Panc1 (cell line): ENCODE measurements around the gene SNTB2. TPM values are rescaled to one million over a fixed set of nuclear protein-coding genes. Genes with fewer than 3 reads are reported as not detected.

ENCODE experiments used
- ATAC-seq: fragments of 200-7000 bp; cut with Tn5 transposase; 2 replicates; pipeline ENCODE4 v1.9.1; 2020; ENCODE audit warnings: mild to moderate bottlenecking, moderate library complexity
- BruUV-seq: library from RNA; stranded (reverse); fragments of 400-500 nt; replicated peaks from 2 replicates; lab custom pipeline; 2021; lab: Mats Ljungman, UMichigan
- CTCF ChIA-PET: fragments of 300-600 bp; sonication (Branson Sonifier 250); formaldehyde crosslinking; loops from one replicate; lab custom pipeline; 2022; ENCODE audit warnings: antibody characterized with exemption; lab: Charles Lee
- POLR2A ChIA-PET: fragments of 300-600 bp; sonication (Branson Sonifier 250); formaldehyde crosslinking; loops from one replicate; lab custom pipeline; 2022; ENCODE audit warnings: antibody characterized with exemption; lab: Charles Lee
- DNase-seq: peaks from one replicate; pipeline ENCODE4 v3.0.0-alpha.2; 2010; ENCODE audit warnings: low read depth, low spot score
- H3K27ac ChIP-seq: 2 replicates; pipeline ENCODE4 v1.5.1; 2011; ENCODE audit warnings: mild to moderate bottlenecking, low read length, inconsistent platforms
- H3K27me3 ChIP-seq: fragments of 200-500 bp; sonication (Bioruptor generic); 2 replicates; pipeline ENCODE4 v1.6.0; 2014; ENCODE audit warnings: low read length, inconsistent platforms; ENCODE audit not compliant: control insufficient read depth, insufficient read depth
- H3K36me3 ChIP-seq: fragments of 200-500 bp; sonication (Bioruptor generic); 2 replicates; pipeline ENCODE4 v1.5.1; 2014; ENCODE audit warnings: inconsistent platforms, mild to moderate bottlenecking, low read length, moderate library complexity; ENCODE audit not compliant: control insufficient read depth, insufficient read depth
- H3K4me1 ChIP-seq: 2 replicates; pipeline ENCODE4 v1.5.1; 2011; ENCODE audit warnings: inconsistent platforms, mild to moderate bottlenecking, low read length, moderate library complexity; ENCODE audit not compliant: control insufficient read depth, insufficient read depth
- H3K4me3 ChIP-seq, 2 experiments: 2 replicates each; pipeline ENCODE4 v1.5.1; 2011 to 2012; ENCODE audit warnings: low read depth in 2 of 2, low read length in 2 of 2, mild to moderate bottlenecking in 2 of 2, inconsistent platforms in 1 of 2, moderate library complexity in 1 of 2
- H3K9me3 ChIP-seq: fragments of 200-500 bp; sonication (Bioruptor generic); 2 replicates; pipeline ENCODE4 v1.5.1; 2014; ENCODE audit warnings: low read depth, mild to moderate bottlenecking, inconsistent platforms, low read length, moderate library complexity; ENCODE audit not compliant: control insufficient read depth, insufficient read depth
- POLR2AphosphoS5 ChIP-seq: IDR thresholded peaks from 2 replicates; pipeline ENCODE4 v1.6.1; 2012; ENCODE audit warnings: mild to moderate bottlenecking, low read depth, low read length, moderate library complexity
- SIN3A ChIP-seq: IDR thresholded peaks from 2 replicates; pipeline ENCODE4 v1.6.1; 2012; ENCODE audit warnings: low read depth, mild to moderate bottlenecking, low read length, moderate library complexity, borderline replicate concordance; ENCODE audit not compliant: insufficient read depth
- TCF7L2 ChIP-seq: IDR thresholded peaks from 2 replicates; pipeline ENCODE4 v1.6.1; 2011; ENCODE audit warnings: mild to moderate bottlenecking, low read depth, low read length, inconsistent platforms
- in situ Hi-C: cut with HindIII; loops from 2 replicates; pipeline ENCODE4 v1.10.0; 2016; ENCODE audit warnings: low sequenced_read_pairs, low pct_unique_long_range_greater_than_20kb
- intact Hi-C: fragments of 100-400 bp; cut with micrococcal nuclease; formaldehyde crosslinking; loops from one replicate; pipeline ENCODE4 v1.10.0; 2022; ENCODE audit not compliant: unreplicated experiment
- total RNA-seq: library from RNA; stranded (reverse); gene quantifications from one replicate; pipeline ENCODE4 v1.2.1, GENCODE V29; 2021; ENCODE audit not compliant: unreplicated experiment
- TF ChIP-seq, protein P1 (sequence below): fragments of 450-650 bp; IDR thresholded peaks from 2 replicates; pipeline ENCODE4 v1.5.1; 2017; ENCODE audit warnings: mild to moderate bottlenecking
- TF ChIP-seq, protein P2 (sequence below), 2 experiments: IDR thresholded peaks; 2 replicates each; pipeline ENCODE4 v1.6.1; 2011 to 2012; ENCODE audit warnings: low read depth in 2 of 2, control low read depth in 1 of 2, low read length in 1 of 2, mild to moderate bottlenecking in 1 of 2, moderate library complexity in 1 of 2; ENCODE audit not compliant: insufficient read depth in 1 of 2

The SNTB2 gene
- total RNA-seq, 1 experiment from 2014 or later, result 40.8 TPM

DNA sequence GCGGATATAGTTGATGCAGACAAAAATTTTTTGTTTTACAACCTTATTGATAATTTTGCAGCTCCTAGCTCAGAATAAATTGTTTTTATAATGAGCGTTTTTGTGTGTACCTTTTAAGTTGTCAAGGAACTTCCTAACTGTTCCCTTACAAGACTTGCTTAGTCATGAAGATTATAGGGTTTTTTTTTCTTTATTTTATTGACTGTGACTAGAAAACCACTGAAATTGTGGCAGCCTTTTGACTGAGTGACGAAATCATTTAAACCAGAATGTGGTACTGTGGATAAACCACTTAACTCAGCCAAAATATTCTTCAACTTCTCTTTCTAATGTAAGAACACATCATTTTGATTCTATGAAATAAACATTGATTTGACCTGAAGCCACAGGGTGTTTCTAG is 83.4 kb downstream of the SNTB2 start:
- no peaks in the 10 kb centered on the region for H3K9me3 ChIP-seq
- no peak for DNase-seq
- no peak overlapping the region for H3K27ac ChIP-seq
- H3K4me1 ChIP-seq, result no peaks in the 10 kb centered on the region
- no peaks in the 10 kb centered on the region; the same call in 1 of the 2 replicates for H3K36me3 ChIP-seq
- intact Hi-C loops (no loop called here), in situ Hi-C loops (no loop called here)
- POLR2A ChIA-PET, result no interaction called here
- CTCF ChIA-PET, result no interaction called here
- no TSS peak for BruUV-seq
- ATAC-seq, result no peak
- no peak overlapping the region for H3K4me3 ChIP-seq
- H3K27me3 ChIP-seq, result no peaks in the 10 kb centered on the region
- TF ChIP-seq POLR2AphosphoS5, result no peak
- TF ChIP-seq, protein P1, sequence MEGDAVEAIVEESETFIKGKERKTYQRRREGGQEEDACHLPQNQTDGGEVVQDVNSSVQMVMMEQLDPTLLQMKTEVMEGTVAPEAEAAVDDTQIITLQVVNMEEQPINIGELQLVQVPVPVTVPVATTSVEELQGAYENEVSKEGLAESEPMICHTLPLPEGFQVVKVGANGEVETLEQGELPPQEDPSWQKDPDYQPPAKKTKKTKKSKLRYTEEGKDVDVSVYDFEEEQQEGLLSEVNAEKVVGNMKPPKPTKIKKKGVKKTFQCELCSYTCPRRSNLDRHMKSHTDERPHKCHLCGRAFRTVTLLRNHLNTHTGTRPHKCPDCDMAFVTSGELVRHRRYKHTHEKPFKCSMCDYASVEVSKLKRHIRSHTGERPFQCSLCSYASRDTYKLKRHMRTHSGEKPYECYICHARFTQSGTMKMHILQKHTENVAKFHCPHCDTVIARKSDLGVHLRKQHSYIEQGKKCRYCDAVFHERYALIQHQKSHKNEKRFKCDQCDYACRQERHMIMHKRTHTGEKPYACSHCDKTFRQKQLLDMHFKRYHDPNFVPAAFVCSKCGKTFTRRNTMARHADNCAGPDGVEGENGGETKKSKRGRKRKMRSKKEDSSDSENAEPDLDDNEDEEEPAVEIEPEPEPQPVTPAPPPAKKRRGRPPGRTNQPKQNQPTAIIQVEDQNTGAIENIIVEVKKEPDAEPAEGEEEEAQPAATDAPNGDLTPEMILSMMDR, result no peak
- TF ChIP-seq SIN3A, result no peak
- TF ChIP-seq, protein P2, sequence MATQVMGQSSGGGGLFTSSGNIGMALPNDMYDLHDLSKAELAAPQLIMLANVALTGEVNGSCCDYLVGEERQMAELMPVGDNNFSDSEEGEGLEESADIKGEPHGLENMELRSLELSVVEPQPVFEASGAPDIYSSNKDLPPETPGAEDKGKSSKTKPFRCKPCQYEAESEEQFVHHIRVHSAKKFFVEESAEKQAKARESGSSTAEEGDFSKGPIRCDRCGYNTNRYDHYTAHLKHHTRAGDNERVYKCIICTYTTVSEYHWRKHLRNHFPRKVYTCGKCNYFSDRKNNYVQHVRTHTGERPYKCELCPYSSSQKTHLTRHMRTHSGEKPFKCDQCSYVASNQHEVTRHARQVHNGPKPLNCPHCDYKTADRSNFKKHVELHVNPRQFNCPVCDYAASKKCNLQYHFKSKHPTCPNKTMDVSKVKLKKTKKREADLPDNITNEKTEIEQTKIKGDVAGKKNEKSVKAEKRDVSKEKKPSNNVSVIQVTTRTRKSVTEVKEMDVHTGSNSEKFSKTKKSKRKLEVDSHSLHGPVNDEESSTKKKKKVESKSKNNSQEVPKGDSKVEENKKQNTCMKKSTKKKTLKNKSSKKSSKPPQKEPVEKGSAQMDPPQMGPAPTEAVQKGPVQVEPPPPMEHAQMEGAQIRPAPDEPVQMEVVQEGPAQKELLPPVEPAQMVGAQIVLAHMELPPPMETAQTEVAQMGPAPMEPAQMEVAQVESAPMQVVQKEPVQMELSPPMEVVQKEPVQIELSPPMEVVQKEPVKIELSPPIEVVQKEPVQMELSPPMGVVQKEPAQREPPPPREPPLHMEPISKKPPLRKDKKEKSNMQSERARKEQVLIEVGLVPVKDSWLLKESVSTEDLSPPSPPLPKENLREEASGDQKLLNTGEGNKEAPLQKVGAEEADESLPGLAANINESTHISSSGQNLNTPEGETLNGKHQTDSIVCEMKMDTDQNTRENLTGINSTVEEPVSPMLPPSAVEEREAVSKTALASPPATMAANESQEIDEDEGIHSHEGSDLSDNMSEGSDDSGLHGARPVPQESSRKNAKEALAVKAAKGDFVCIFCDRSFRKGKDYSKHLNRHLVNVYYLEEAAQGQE (IDR thresholded peaks at IDR 0.05; ENCODE audit: insufficient read depth in 1 of 2, low read depth in 2 of 2, low read length in 1 of 2), result no peak
- no peak for TF ChIP-seq TCF7L2

DNA sequence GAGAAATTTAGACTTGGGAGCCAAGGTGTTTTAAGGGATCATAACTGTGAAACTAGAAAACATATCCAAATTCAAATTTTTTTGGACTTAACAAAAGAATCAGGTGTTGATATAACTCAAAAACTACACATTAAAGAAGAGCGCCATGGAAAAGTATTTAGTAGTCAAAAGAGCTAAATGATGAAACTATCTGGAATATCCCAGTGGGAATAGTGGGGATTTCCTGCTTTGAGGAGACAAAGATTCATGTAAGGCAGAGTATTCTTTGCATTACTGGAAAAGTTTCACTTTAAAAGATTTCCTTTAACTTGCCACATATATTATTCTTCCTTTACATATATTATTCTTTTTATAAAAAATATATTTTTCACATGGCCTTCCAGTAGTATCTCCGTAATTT is 83.9 kb downstream of the SNTB2 start:
- intact Hi-C loops, result no loop called here

More for the DNA sequence above, 83.9 kb downstream of the SNTB2 start:
- ChIA-PET POLR2A (no interaction called here), CTCF (no interaction called here)
- Histone ChIP-seq H3K4me3 (no peak overlapping the region), H3K27ac (no peak overlapping the region), H3K36me3 (no peaks in the 10 kb centered on the region; the same call in 1 of the 2 replicates), H3K9me3 (no peaks in the 10 kb centered on the region), H3K27me3 (no peaks in the 10 kb centered on the region), H3K4me1 (no peaks in the 10 kb centered on the region)
- DNase-seq, result no peak
- no TSS peak for BruUV-seq
- ATAC-seq, result no peak
- in situ Hi-C loops, result no loop called here
- TF ChIP-seq, protein P2 (IDR thresholded peaks at IDR 0.05; ENCODE audit: insufficient read depth in 1 of 2, low read depth in 2 of 2, low read length in 1 of 2), result no peak
- TF ChIP-seq, protein P1, result no peak
- TF ChIP-seq POLR2AphosphoS5 (no peak), TCF7L2 (no peak), SIN3A (no peak)
